ENCODE data around the gene RCHY1.
"Not testable (repeated sequence)": the region's sequence is repeated elsewhere in the genome, so short reads cannot be mapped to it uniquely, and the experiment has no call there.

RCHY1 gene

DNA sequence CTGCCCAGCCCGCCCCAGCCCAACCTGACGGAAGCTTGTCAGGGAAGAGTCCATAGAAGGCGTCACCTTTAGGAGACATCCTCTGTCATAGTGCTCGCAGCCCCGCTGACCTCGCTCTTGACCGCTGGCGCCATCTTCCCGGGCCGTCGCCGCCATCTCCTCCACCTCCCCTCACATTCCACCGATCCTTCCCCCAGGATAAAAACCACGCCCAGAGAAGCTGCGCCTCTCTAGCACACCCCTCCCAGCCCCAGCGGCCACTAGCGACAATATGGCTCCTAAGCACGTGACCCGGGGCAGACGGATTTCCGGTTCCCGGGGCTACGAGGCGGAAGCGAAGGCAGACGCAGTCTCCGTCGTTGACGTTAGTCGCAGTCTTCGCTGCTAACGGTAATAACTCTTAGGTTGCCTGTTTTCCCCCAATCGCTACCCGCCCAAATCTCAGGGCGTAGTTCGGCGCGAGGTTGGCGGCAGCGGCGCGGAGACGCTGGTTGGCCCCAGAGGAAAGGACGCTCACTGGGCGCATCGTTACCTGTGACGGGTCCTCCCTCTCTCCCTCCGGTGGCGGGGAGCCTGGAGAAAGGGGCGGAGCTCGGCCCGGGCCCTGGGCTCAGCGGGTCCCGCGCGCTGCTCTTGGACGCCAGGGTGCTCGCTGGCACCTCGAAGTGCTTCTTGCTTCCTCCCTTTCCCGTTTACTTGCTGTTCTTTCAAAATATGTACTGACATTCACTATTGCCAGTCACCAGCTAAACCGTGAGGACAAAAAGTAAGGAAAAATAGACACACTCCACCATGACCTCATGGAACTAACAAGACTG lies at the start of gene RCHY1, which contains the start of gene THAP6:
RCHY1 (minus strand) TSS at position 273 of the 818 bp plus-strand sequence; CDS start at position 156, 117 bp downstream.
THAP6 (plus strand) TSS at position 343 of the 818 bp plus-strand sequence. CDS start 980 bp downstream, outside the sequence.
- peak; percentile 95 for DNase-seq (ENCODE audit: low spot score)

DNA sequence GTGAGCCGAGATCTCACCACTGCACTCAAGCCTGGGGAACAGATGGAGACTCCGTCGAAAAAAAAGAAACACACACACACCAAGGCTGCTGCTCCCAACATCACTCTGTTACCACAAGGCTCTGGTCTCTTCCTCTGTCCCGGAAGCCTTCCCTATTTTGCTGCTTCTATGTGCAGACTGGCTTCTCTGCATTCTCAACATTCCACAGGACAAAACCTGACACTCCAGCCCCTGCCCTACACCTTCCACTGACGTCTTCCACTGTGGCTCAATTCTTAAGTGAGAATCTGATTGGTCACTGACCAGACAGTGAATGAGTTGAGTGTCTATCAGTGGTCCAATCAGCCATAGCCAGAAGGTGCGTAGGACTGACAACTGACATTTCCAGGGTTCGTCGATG lies 47.6 kb upstream of the RCHY1 start:
- DNase-seq (ENCODE audit: low spot score), result no peak

DNA sequence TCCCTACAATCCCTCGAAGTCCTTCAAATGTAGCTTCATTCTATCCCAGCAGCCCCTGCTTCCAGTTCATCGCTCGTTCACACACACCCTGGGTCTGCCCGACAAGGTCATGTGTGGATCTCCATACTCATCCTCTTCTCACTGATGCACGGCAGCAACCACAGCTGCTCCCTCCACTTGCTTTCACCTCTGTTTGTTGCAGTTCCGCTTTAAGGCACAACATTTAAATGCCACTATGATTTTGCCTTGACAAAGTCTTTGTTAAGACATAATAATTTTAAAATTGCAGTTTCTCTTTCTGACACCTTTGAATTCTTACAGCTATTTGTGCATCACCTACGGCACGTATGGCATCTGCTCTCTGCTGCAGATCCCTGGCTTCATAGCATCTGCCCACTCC lies 43.5 kb upstream of the RCHY1 start:
- DNase-seq (ENCODE audit: low spot score), result no peak

DNA sequence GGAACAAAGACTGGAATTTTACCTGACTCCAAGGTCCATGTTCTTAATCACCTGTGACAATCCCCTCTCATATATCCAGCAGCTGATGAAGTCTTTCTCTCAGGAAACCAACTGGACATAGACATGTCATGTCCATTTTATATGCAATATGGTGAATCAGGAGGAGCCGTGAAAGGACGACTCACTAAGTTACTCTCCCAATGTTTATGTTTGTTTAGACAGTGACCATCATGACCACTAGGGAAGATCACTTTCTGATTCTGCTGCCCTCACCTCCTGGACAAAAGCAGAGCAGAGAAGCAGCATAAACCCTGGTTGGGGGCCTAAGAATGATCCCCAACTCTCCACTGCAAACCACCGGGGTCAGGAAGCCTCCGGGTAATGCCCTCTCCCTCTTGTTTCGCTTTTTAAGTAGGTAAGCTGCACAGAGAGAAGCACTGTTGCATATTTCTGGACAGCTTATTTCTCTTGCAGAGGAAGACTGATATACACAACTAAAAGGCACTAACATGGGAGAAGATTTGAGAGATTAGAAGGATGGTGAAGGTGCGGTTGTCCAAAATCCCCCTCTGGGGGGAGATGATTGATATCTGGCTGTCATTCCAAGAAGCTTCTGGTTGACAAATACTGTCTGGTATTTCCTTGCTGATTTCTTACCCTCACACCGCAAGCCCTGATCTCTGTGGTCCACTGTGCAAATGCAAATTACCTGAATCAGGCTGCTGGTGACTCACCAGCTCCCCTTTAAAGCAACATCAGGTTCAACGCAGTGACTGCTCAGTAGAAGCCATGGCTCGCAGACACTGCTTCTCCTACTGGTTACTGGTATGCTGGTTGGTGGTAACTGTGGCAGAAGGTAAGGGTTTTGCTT lies 41.3 kb upstream of the RCHY1 start, which contains the start of gene ODAPH:
ODAPH (plus strand) TSS at position 773 of the 871 bp plus-strand sequence; CDS start at position 790, 17 bp downstream.
- peak; percentile 68 for DNase-seq (ENCODE audit: low spot score)

DNA sequence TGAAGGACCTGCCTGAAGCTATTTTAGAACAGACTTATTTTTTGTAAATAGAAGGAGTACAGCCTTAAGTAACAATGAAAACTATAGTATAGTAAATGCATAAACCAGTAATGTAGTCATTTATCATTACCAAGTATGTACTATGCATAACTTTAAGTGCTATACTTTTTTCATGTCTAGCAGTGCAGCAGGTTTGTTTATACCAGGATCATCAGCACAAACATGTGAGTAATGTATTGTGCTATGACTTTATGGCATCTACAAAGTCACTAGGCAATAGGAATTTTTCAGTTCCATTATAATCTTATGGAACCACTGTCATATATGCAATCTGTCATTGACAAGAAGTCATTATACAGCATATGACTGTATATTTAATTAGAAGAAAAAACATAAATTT lies 38.2 kb upstream of the RCHY1 start:
- DNase-seq (ENCODE audit: low spot score), result no peak

DNA sequence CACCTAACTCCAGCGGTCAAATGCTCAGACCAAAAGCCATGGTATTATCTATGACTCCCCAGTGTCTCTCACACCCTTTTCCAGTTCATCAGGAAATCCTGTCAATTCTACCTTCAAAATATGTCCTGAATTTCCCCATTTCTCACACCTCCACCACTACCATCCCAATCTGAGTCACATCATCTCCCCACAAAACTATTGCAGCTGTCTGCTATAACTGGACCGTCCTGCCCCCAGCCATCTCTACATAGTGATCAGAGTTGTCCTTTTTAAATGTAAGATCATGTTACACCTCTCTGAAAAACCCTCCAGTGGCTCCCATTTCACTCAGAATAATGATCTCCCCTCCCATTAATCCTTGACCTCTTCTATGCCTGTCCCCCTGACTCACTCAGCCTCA lies 34.8 kb upstream of the RCHY1 start:
- DNase-seq (ENCODE audit: low spot score), result no peak

DNA sequence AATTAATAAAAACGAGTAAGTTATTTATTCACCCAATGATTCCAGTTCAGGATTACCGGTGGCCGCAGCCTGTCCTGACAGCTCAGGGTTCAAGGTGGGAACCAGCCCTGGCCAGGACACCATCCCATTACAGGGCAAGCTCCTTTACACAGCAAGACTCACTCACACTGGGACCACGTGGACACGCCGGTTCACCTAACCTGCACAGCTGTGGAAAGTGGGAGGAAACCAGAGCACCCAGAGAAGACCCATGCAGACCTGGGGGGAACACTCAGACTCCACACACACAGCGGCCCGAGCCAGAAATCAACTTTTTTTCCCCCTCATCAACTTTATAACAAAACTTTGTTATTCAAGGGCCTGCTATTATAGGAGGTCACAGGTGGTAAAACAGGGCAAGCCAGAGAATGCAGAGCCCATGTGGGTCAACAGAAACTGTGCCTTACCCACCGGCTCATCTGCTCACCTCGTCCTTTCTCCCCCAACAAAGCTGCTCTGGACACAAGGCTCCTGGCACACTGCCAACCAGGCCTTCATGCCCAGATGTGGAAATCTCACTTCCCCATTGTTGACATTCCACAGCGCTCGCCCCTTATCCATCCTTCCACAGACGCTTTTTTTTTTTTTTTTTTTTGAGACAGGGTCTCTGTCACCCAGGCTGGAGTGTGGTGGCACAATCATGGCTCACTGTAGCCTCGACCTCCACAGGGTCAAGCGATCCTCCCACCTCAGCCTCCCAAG lies 33.6 kb upstream of the RCHY1 start:
- DNase-seq (ENCODE audit: low spot score), result no peak

DNA sequence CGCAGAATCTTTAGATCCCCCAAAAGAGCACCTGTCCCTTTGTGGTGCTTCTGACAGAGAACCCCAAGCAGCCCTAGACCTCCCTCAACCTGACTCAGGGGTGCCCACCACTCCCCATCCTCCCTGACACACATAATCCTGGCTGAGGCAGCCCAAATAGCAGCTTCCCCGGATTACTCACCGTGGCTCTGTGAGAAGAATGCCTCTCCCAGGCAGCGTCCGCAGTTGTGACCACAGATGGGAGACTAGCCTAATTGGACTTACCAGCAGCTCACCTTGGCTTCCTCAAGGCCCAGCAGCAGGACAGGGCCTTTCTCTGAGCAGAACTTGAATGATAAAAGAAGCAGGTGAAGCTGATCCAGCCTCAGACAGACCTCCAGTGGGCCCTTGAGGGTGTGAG lies 31.3 kb upstream of the RCHY1 start:
- DNase-seq (ENCODE audit: low spot score), result no peak

DNA sequence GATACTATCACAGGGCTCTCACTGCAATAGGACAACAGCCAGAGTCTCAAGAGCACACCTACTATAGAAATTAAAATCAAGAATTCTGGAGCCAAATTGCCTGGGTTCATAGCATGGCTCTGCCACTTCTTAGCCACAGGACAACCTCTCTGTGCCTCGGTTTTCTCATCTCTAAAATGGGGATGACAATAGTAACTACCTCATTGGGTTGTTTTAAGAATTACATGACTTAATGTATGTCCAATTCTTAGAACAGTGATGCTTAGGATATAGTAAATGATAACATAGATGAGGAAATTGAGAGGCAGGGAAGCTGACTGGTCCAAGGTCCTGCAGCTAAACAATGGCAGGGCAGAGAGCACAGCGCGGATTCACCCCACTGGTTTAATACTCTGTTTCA lies 30.7 kb upstream of the RCHY1 start:
- DNase-seq (ENCODE audit: low spot score), result no peak

DNA sequence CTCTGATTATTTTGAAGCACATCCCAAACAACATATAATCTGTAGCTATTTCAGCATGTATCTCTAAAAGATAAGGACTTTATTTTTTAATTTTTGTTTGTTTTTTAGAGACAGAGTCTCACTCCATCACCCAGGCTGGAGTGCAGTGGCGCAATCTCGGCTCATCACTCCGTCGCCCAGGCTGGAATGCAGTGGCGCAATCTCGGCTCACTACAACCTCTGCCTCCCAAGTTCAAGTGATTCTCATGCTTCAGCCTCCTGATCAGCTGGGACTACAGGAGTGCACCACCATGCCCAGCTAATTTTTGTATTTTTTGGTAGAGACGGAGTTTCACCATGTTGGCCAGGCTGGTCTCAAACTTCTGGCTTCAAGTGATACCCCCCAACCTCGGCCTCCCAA lies 30.0 kb upstream of the RCHY1 start:
- DNase-seq (ENCODE audit: low spot score), result not testable (repeated sequence)

DNA sequence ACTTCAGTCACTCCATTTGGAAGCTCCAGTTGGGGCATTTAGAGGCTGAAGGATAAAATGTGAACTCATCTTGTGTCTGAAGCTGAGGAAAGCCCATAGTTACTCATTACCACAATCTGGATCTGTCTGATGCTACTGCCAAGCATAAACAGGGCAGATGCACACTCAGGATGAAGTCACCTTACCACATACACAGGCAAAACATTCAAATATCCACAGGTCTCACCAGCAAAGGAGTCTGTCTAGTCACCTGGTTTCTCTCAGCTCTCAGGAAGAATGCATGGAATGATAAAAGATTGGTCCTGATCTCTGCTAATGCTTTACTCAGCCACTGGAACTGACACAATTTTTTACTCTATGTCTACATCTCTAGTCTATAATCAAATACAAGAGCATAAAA lies 28.6 kb upstream of the RCHY1 start:
- DNase-seq (ENCODE audit: low spot score), result no peak

DNA sequence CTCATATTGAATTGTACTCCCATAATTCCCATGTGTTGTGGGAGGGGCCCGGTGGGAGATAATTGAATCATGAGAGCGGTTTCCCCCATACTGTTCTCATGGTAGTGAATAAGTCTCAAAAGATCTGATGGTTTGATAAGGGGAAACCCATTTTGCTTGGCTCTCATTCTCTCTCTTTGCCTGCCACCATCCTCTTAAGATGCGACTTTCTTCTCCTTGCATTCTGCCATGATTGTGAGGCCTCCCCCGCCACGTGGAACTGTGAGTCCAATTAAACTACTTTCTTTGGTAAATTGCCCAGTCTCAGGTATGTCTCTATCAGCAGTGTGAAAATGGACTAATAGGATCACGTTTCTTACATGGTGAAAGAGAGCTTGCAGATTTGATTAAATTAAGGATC lies 23.1 kb upstream of the RCHY1 start:
- not testable (repeated sequence) for DNase-seq (ENCODE audit: low spot score)

DNA sequence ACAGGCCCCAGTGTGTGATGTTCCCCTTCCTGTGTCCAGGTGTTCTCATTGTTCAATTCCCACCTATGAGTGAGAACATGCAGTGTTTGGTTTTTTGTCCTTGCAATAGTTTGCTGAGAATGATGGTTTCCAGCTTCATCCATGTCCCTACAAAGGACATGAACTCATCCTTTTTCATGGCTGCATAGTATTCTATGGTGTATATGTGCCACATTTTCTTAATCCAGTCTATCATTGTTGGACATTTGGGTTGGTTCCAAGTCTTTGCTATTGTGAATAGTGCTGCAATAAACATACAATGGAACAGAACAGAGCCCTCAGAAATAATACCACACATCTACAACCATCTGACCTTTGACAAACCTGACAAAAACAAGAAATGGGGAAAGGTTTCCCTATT lies 19.7 kb upstream of the RCHY1 start:
- not testable (repeated sequence) for DNase-seq (ENCODE audit: low spot score)

DNA sequence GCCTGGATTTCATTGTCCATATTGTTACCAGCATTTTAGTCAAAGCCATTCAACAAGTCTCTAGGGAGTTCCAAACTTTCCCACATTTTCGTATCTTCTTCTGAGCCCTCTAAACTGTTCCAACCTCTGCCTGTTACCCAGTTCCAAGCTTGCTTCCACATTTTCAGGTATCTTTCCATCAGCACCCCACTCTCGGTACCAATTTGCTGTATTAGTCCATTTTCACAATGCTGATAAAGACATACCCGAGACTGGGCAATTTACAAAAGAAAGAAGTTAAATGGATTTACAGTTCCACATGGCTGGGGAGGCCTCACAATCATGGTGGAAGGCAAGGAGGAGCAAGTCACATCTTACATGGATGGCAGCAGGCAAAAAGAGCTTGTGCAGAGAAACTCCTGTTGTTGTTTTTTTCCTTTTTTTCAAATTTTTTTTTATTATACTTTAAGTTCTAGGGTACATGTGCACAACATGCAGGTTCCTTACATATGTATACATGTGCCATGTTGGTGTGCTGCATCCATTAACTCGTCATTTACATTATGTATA lies 19.2 kb upstream of the RCHY1 start:
- not testable (repeated sequence) for DNase-seq (ENCODE audit: low spot score)

DNA sequence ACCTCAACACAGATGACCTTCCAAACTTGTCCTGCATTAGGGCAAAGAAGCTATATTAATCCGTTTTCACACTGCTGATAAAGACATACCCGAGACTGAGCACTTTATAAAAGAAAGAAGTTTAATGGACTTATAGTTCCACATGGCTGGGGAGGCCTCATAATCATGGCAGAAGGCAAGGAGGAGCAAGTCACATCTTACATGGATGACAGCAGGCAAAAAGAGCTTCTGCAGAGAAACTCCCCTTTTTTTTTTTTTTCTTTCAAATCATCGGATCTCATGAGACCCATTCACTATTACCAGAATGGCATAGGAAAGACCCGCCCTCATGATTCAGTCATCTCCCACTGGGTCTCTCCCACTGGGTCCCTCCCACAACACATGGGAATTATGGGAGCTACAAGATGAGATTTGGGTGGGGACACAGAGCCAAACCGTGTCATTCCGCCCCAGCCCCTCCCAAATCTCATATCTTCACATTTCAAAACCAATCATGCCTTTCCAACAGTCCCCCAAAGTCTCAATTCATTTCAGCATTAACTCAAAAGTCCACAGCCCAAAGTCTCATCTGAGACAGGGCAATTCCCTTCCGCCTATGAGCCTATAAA lies 17.4 kb upstream of the RCHY1 start:
- DNase-seq (ENCODE audit: low spot score), result not testable (repeated sequence)

DNA sequence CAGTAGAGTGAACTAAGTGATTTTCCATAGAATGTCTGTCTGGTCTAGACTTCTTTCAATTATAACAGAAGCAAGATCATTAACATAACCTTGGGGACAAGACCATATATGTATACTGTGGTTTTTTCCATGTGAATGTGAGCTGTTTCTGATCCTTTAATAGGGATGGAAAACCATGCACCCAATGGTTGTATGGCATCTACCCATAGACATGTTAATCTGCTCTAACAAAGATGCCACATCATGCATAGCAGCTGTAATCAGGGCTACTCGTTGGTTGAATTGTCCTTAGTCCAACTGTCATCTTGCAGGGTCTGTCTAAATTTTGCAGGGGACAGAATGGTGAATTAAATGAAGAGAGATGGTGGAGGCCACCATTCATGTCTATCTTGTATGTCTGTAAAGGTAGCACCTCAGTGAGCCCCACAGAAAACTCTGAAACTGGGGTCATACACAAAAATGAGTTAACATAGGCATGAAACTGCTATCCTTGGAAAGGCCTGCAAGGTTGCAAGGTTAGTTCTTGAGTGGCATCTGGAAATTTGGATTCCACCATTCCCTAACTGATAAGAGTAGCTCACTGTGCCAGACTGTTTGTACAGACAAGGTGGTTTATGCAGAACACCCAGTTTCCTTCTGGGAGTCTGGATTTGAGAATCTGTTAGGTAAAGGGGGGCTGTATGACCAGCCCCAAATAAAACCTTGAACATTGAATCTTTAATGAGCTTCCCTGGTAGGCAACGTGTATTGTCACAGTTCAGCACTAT lies 16.5 kb upstream of the RCHY1 start:
- DNase-seq (ENCODE audit: low spot score), result no peak

DNA sequence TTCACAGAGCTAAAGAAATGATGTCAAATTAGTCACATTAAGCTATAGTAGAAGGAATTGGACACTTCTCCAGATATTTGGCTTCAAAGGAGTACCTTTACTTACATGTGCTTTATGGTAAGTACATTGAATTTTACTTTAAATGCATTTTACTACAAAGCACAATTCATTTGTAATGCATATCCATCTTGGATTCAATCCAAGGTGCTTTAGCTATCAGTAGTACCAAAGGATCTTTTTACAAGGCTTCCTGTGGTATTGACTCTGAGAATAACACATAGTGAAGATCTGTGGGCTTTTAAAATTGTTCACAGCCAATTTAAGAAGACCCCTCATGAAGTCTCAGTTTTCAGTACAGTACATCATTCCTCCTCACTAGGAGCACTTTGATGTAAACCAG lies 13.3 kb upstream of the RCHY1 start:
- DNase-seq (ENCODE audit: low spot score), result no peak

DNA sequence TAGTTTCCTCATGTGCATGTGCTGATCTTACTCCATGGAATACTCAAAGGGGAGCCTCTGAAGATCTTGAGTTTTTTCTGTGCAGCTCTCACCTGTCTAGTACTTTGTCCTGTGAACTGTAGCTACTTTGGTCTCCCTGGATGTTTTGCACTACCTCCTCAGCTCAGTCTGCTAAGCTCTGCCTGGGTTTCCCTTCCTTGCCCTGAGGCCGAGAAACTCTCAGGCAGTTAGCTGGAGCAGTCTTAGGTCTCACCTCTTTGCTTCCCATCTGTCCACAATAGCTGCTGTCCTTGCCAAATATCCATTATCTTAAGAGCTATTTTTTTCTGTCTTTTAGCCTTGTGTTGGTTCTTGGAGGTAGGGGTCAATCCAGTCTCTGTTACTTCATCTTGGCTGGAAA lies 11.7 kb upstream of the RCHY1 start:
- no peak for DNase-seq (ENCODE audit: low spot score)

DNA sequence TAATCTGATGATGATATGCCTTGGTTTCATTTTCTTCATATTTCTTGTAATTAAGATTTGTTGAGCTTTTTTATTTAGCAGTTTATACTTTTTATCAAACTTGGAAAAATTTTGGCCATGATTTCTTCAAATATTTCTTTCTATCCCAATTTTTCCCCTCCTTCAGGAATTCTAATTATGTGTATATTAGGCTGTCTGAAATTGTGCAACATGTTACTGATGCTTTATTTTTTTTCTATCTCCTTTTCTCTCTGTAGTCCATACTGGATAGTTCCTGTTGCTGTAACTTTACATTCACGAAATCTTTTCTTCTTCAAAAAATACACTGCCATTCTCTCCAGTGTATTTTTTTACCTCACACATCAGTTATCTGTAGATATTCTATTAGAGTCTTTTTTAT lies 10.9 kb upstream of the RCHY1 start:
- no peak for DNase-seq (ENCODE audit: low spot score)

DNA sequence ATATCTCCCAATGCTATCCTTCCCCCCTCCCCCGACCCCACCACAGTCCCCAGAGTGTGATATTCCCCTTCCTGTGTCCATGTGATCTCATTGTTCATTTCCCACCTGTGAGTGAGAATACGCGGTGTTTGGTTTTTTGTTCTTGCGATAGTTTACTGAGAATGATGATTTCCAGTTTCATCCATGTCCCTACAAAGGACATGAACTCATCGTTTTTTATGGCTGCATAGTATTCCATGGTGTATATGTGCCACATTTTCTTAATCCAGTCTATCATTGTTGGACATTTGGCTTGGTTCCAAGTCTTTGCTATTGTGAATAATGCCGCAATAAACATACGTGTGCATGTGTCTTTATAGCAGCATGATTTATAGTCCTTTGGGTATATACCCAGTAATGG lies 5.2 kb upstream of the RCHY1 start:
- not testable (repeated sequence) for DNase-seq (ENCODE audit: low spot score)

DNA sequence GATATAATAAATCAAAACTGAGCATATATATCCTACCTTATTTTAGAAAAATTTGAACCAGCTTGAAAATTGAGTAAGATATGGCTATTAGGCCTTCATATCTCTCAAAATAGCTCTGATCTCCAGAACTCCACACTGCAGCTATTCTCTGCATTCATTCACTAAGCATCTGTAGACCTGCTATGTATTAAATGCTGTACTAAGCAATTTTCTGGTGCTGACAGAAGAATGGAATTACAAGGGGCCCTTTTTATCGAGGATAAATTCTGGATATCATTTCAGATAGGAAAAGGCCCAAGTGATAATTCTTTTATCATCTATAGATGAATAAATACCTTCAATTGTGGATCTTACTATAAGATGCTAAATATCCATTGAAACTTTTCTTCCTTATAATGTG lies 1.9 kb upstream of the RCHY1 start:
- no peak for DNase-seq (ENCODE audit: low spot score)
